Measurements from ENCODE around the gene POM121L2. TPM values are rescaled to one million over a fixed set of nuclear protein-coding genes. Genes with fewer than 3 reads are reported as not detected.

The POM121L2 gene
- total and polyA plus RNA-seq, 9 of the 15 experiments (the other 6 are each of a cell fraction or from before 2014, with no cell fraction given) = 0.23 to 0.45 TPM; not detected in 7

DNA sequence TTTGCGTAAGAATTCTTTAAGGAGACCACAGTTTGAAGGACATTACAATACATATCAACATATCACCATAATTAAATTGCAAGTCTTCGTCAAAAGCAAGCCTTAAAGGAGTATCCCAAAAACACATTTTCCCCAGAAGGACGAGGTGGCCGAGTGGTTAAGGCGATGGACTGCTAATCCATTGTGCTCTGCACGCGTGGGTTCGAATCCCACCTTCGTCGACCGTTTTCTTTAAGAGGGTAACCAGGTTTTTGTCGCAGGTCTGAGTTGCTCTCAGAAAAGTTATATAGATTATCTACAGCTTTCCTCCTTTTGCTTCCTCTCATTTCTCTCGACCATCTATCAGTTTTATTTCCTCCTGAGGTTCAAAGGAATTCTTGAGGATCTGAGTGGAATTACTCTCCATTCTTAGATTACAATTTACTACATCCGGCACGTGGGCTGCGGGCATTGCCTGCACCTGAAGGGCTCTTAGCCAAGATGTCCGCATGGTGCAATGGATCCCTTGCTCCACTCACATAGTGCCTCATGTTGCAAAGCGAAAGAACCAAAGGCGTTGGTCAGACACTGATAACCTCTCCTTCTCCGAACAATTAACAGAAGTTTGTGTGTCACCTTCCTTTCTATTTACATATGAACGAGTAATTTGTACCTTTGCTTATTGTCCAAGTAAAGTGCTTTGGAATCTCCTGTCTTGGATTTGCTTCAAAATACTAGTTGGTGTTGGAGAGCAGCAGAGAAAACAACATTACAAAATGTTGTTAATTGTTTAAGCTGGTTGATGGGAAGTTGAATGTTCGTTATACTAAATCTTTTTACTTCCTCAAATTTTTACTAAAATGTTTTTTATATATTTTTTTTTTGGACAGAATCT is 14.0 kb downstream of the POM121L2 start (continued):
- TF ChIP-seq KAT8 (IDR thresholded peaks at IDR 0.05; ENCODE audit: low read depth) (peak; percentile 29; the same call in 1 of the 2 replicates), KLF16 (IDR thresholded peaks at IDR 0.05) (no peak), HDAC6 (IDR thresholded peaks at IDR 0.05; ENCODE audit: low read depth, low read length) (no peak), ZNF609 (CRISPR knock-in tag; IDR thresholded peaks at IDR 0.05; ENCODE audit: borderline replicate concordance) (no peak), HDAC3 (IDR thresholded peaks at IDR 0.05; ENCODE audit: borderline replicate concordance, partially characterized antibody) (peak; percentile 20), CBX2 (IDR thresholded peaks at IDR 0.05; ENCODE audit: insufficient read depth, low read length, poor library complexity, severe bottlenecking) (no peak), ILK (tag; IDR thresholded peaks at IDR 0.05; ENCODE audit: borderline replicate concordance, low read depth) (no peak), STAT5B (CRISPR knock-in tag; IDR thresholded peaks at IDR 0.05) (no peak), LCOR (CRISPR knock-in tag; IDR thresholded peaks at IDR 0.05) (no peak), SRSF3 (IDR thresholded peaks at IDR 0.05; ENCODE audit: insufficient read depth, low read length) (no peak), ZBTB5 (IDR thresholded peaks at IDR 0.05) (peak; percentile 54; the same call in 1 of the 2 replicates), ZNF561 (CRISPR knock-in tag; conservative IDR thresholded peaks at IDR 0.05) (no peak), HMG20A (CRISPR knock-in tag; conservative IDR thresholded peaks at IDR 0.05) (no peak), ZNF644 (tag; IDR thresholded peaks at IDR 0.05; ENCODE audit: low read depth) (no peak), ZBTB8A (IDR thresholded peaks at IDR 0.05; ENCODE audit: partially characterized antibody) (peak; percentile 94), TAL1 (IDR thresholded peaks at IDR 0.05) (no peak), CSDE1 (IDR thresholded peaks at IDR 0.05) (peak in 1 of 2 experiments; percentile 74; a peak in 1 of 4 replicates), PHF8 (IDR thresholded peaks at IDR 0.05; ENCODE audit: borderline replicate concordance, low read length) (0 out of 2 replicates have a peak, but pooled peaks have one; percentile 8)
- TF ChIP-seq, protein P1, sequence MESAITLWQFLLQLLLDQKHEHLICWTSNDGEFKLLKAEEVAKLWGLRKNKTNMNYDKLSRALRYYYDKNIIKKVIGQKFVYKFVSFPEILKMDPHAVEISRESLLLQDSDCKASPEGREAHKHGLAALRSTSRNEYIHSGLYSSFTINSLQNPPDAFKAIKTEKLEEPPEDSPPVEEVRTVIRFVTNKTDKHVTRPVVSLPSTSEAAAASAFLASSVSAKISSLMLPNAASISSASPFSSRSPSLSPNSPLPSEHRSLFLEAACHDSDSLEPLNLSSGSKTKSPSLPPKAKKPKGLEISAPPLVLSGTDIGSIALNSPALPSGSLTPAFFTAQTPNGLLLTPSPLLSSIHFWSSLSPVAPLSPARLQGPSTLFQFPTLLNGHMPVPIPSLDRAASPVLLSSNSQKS (CRISPR knock-in tag; IDR thresholded peaks at IDR 0.05) = no peak
